Myocyte (in vitro differentiated cells): ENCODE results near the gene GRIPAP1. TPM values are rescaled to one million over a fixed set of nuclear protein-coding genes. Genes with fewer than 3 reads are reported as not detected.

Experiments
- DNase-seq: peaks from one replicate; pipeline ENCODE4 v3.0.0-alpha.2; 2012; ENCODE audit warnings: low read depth
- polyA plus RNA-seq: library from polyadenylated mRNA; unstranded; fragments of >200 nt; gene quantifications from one replicate; pipeline ENCODE4 v1.2.1, GENCODE V29; 2012; ENCODE audit warnings: missing spikeins
- total RNA-seq: library from RNA; depleted of rRNA; stranded (reverse); fragments of >200 nt; gene quantifications from 2 replicates; pipeline ENCODE4 v1.2.3, GENCODE V29; 2014

Gene GRIPAP1
- total RNA-seq, result 22.4 and 24.4 TPM in 2 replicates
- 33.6 TPM for polyA plus RNA-seq

GRCh38 chrX:49002091-49002935 lies at the start of gene GRIPAP1:
Gene GRIPAP1, minus strand, starts transcription at chrX:49002264. Its CDS starts 35 bp downstream, at chrX:49002229.
- DNase-seq, result peak; percentile 91

- no peak for DNase-seq
These were observed 41.9 kb upstream of the GRIPAP1 start for GRCh38 chrX:49043987-49044281.

- peak; percentile 98 for DNase-seq
These were observed 41.3 kb upstream of the GRIPAP1 start, which contains the start of gene TFE3 for GRCh38 chrX:49043220-49043986. Gene TFE3, minus strand, starts transcription at chrX:49043357. Its CDS starts 131 bp downstream, at chrX:49043226.

GRCh38 chrX:49042581-49043219 lies 40.6 kb upstream of the GRIPAP1 start:
- no peak for DNase-seq

GRCh38 chrX:49041744-49042580 lies 39.9 kb upstream of the GRIPAP1 start:
- DNase-seq, result peak; percentile 59

GRCh38 chrX:49040376-49040955 lies 38.4 kb upstream of the GRIPAP1 start:
- peak; percentile 6 for DNase-seq

- DNase-seq, result peak; percentile 85
These were observed 37.7 kb upstream of the GRIPAP1 start for GRCh38 chrX:49039598-49040375.

GRCh38 chrX:49037883-49038475 lies 35.9 kb upstream of the GRIPAP1 start:
- DNase-seq, result no peak

GRCh38 chrX:49030283-49030682 lies 28.2 kb upstream of the GRIPAP1 start:
- DNase-seq, result no peak

GRCh38 chrX:49029876-49030275 lies 27.8 kb upstream of the GRIPAP1 start:
- DNase-seq, result no peak

GRCh38 chrX:49019599-49020249 lies 17.7 kb upstream of the GRIPAP1 start:
- no peak for DNase-seq

GRCh38 chrX:49019050-49019449 lies 17.0 kb upstream of the GRIPAP1 start:
- DNase-seq, result no peak

GRCh38 chrX:49003696-49004095 lies 1.6 kb upstream of the GRIPAP1 start:
- no peak for DNase-seq

- peak; percentile 24 for DNase-seq
These were observed 458 bp downstream of the GRIPAP1 start for GRCh38 chrX:49001521-49002090.

- DNase-seq, result no peak
These were observed 1.4 kb downstream of the GRIPAP1 start for GRCh38 chrX:49000636-49001035.

GRCh38 chrX:48999030-48999429 lies 3.0 kb downstream of the GRIPAP1 start:
- no peak for DNase-seq

- DNase-seq, result no peak
These were observed 3.7 kb downstream of the GRIPAP1 start for GRCh38 chrX:48998391-48998790.

- no peak for DNase-seq
These were observed 4.2 kb downstream of the GRIPAP1 start for GRCh38 chrX:48997865-48998264.
